ENCODE data around the gene SCN2B.
"Not testable (repeated sequence)": the region's sequence is repeated elsewhere in the genome, so short reads cannot be mapped to it uniquely, and the experiment has no call there.

The SCN2B gene

GRCh38 chr11:118206391-118207031 is 30.1 kb upstream of the SCN2B start:
- no peak for DNase-seq

GRCh38 chr11:118205606-118206378 is 29.4 kb upstream of the SCN2B start:
- DNase-seq = no peak

- no peak for DNase-seq
Observed at GRCh38 chr11:118202599-118203422, 26.4 kb upstream of the SCN2B start.

- no peak for DNase-seq
Observed at GRCh38 chr11:118201966-118202365, 25.5 kb upstream of the SCN2B start.

GRCh38 chr11:118200901-118201680 is 24.7 kb upstream of the SCN2B start:
- no peak for DNase-seq

- DNase-seq = no peak
Observed at GRCh38 chr11:118200497-118200896, 24.1 kb upstream of the SCN2B start.

- no peak for DNase-seq
Observed at GRCh38 chr11:118199135-118199534, 22.7 kb upstream of the SCN2B start.

- DNase-seq = no peak
Observed at GRCh38 chr11:118198370-118198769, 21.9 kb upstream of the SCN2B start.

- DNase-seq = no peak
Observed at GRCh38 chr11:118194835-118195627, 18.6 kb upstream of the SCN2B start.

- DNase-seq = no peak
Observed at GRCh38 chr11:118193910-118194566, 17.6 kb upstream of the SCN2B start.

GRCh38 chr11:118192817-118193216 is 16.4 kb upstream of the SCN2B start:
- not testable (repeated sequence) for DNase-seq

GRCh38 chr11:118190942-118191506 is 14.6 kb upstream of the SCN2B start:
- DNase-seq = not testable (repeated sequence)

- no peak for DNase-seq
Observed at GRCh38 chr11:118186346-118187107, 10.1 kb upstream of the SCN2B start.

- no peak for DNase-seq
Observed at GRCh38 chr11:118184784-118185579, 8.5 kb upstream of the SCN2B start.

- DNase-seq = not testable (repeated sequence)
Observed at GRCh38 chr11:118183691-118184090, 7.3 kb upstream of the SCN2B start.

- no peak for DNase-seq
Observed at GRCh38 chr11:118180300-118180703, 3.9 kb upstream of the SCN2B start.

GRCh38 chr11:118176778-118177134 is 317 bp upstream of the SCN2B start:
- no peak for DNase-seq

- DNase-seq = no peak
Observed at GRCh38 chr11:118175031-118175992, 1.1 kb downstream of the SCN2B start.
